HEK293T (cell line): ENCODE results near the gene DHRS9.
"Not testable (repeated sequence)": the region's sequence is repeated elsewhere in the genome, so short reads cannot be mapped to it uniquely, and the experiment has no call there.

Experiments
- CTCF ChIA-PET: fragments of 350-600 bp; formaldehyde crosslinking; extraction: SDS; loops from one replicate; lab custom pipeline; 2021; ENCODE audit warnings: antibody characterized with exemption, inconsistent platforms; lab: Yijun Ruan, JAX
- POLR2A ChIA-PET: fragments of 350-600 bp; formaldehyde crosslinking; extraction: SDS; loops from one replicate; lab custom pipeline; 2020; ENCODE audit warnings: antibody characterized with exemption, inconsistent platforms; lab: Yijun Ruan, JAX
- DNase-seq: peaks from one replicate; pipeline ENCODE4 v3.0.0; 2012; ENCODE audit warnings: mixed read lengths; ENCODE audit errors: extremely low spot score
- ARNT ChIP-seq: fragments of 450-650 bp; IDR thresholded peaks from 2 replicates; pipeline ENCODE4 v1.6.1; 2017; ENCODE audit warnings: mild to moderate bottlenecking
- BHLHE40 ChIP-seq: fragments of 450-650 bp; IDR thresholded peaks from 2 replicates; pipeline ENCODE4 v1.6.1; 2016; ENCODE audit warnings: mild to moderate bottlenecking, moderate library complexity, borderline replicate concordance
- CTBP1 ChIP-seq: fragments of 450-650 bp; IDR thresholded peaks from 2 replicates; pipeline ENCODE4 v1.6.1; 2016; ENCODE audit warnings: borderline replicate concordance
- ELF4 ChIP-seq: fragments of 450-650 bp; IDR thresholded peaks from 2 replicates; pipeline ENCODE4 v1.6.1; 2017; ENCODE audit warnings: antibody characterized with exemption
- FOXA1 ChIP-seq: fragments of 450-650 bp; IDR thresholded peaks from 2 replicates; pipeline ENCODE4 v1.6.1; 2016; ENCODE audit warnings: mild to moderate bottlenecking
- FOXK2 ChIP-seq: fragments of 450-650 bp; IDR thresholded peaks from 2 replicates; pipeline ENCODE4 v1.6.1; 2016; ENCODE audit warnings: mild to moderate bottlenecking
- FOXM1 ChIP-seq: fragments of 450-650 bp; IDR thresholded peaks from 2 replicates; pipeline ENCODE4 v1.6.1; 2017; ENCODE audit warnings: mild to moderate bottlenecking, borderline replicate concordance
- HDGF ChIP-seq: fragments of 450-650 bp; IDR thresholded peaks from 2 replicates; pipeline ENCODE4 v1.6.1; 2017; ENCODE audit warnings: antibody characterized with exemption, borderline replicate concordance
- L3MBTL2 ChIP-seq: fragments of 450-650 bp; conservative IDR thresholded peaks from 2 replicates; pipeline ENCODE4 v1.6.1; 2016; ENCODE audit warnings: mild to moderate bottlenecking
- LEF1 ChIP-seq: fragments of 450-650 bp; IDR thresholded peaks from 2 replicates; pipeline ENCODE4 v1.6.1; 2017; ENCODE audit warnings: mild to moderate bottlenecking, borderline replicate concordance
- NFRKB ChIP-seq: fragments of 450-650 bp; IDR thresholded peaks from 2 replicates; pipeline ENCODE4 v1.6.1; 2016; ENCODE audit warnings: mild to moderate bottlenecking, moderate library complexity
- PKNOX1 ChIP-seq: fragments of 450-650 bp; IDR thresholded peaks from 2 replicates; pipeline ENCODE4 v1.6.1; 2016
- SP1 ChIP-seq: fragments of 450-650 bp; IDR thresholded peaks from 2 replicates; pipeline ENCODE4 v1.6.1; 2017
- SUZ12 ChIP-seq: fragments of 450-650 bp; IDR thresholded peaks from 2 replicates; pipeline ENCODE4 v1.6.1; 2016; ENCODE audit warnings: mild to moderate bottlenecking
- TARDBP ChIP-seq: fragments of 450-650 bp; IDR thresholded peaks from 2 replicates; pipeline ENCODE4 v1.6.1; 2016
- ZNF384 ChIP-seq: fragments of 450-650 bp; IDR thresholded peaks from 2 replicates; pipeline ENCODE4 v1.6.1; 2016

The DHRS9 gene

DNA sequence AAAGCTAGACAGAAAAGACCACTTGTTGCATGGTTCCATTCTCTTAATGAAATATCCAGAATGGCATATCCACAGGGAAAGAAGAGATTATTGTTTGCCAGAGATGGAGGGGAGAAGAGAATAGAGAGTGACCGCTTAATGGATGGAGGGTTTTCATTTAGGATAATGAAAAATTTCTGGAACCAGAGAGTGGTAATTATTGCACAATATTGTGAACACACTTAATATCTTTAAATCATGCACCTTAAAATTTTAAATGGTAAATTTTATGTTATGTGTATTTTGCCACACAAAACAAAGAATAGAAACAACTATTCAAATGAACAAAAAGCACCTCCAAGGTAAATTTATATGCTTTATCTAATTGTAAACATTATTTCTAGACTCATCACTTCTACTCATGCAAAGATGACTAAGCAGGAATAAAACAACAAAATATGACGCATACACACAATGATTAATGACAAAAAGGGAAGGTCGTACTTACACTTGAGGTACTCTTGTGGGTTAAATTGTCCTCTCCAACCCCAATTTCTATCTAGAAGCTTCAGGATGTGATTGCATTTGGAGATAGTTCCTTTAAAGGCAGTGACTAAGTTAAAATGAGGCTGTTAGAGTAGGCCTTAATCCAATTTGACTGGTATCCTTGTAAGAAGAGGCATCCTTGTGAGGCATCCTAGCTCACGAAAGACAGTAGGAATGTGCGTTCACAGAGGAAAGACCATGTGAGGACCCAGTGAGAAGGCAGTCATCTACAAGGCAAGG is 18.7 kb upstream of the DHRS9 start:
- DNase-seq: no peak
- ChIA-PET CTCF (no interaction called here), POLR2A (no interaction called here)
- TF ChIP-seq FOXM1: no peak
- TF ChIP-seq TARDBP: no peak
- TF ChIP-seq PKNOX1: no peak
- no peak for TF ChIP-seq SP1
- TF ChIP-seq FOXK2: no peak
- TF ChIP-seq BHLHE40: no peak
- no peak for TF ChIP-seq NFRKB
- no peak for TF ChIP-seq ARNT
- TF ChIP-seq ELF4: no peak
- no peak for TF ChIP-seq HDGF
- TF ChIP-seq FOXA1: no peak
- no peak for TF ChIP-seq L3MBTL2
- TF ChIP-seq SUZ12: no peak
- no peak for TF ChIP-seq CTBP1
- TF ChIP-seq LEF1: no peak
- no peak for TF ChIP-seq ZNF384

GRCh38 chr2:169054575-169054974 is 14.8 kb upstream of the DHRS9 start:
- POLR2A ChIA-PET, DNase-seq, CTCF ChIA-PET: not testable (repeated sequence)

DNA sequence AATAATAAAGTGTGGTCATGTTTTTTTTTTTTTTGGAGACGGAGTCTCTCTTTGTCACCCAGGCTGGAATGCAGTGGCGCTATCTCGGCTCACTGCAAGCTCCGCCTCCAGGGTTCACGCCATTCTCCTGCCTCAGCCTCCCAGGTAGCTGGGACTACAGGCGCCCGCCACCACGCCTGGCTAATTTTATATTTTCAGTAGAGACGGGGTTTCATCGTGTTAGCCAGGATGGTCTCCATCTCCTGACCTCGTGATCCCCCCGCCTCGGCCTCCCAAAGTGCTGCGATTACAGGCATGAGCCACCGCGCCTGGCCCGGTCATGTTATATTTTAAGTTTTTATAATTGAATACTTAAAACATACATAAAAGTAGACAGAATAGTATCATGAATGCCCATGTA is 5.2 kb upstream of the DHRS9 start:
- CTCF ChIA-PET, DNase-seq, POLR2A ChIA-PET: not testable (repeated sequence)

- no peak for DNase-seq
- TF ChIP-seq PKNOX1: no peak
- TF ChIP-seq BHLHE40: no peak
- TF ChIP-seq FOXA1: no peak
- no peak for TF ChIP-seq CTBP1
- no peak for TF ChIP-seq SP1
- TF ChIP-seq ZNF384: no peak
- no peak for TF ChIP-seq FOXM1
- TF ChIP-seq SUZ12: no peak
- no peak for TF ChIP-seq ELF4
- TF ChIP-seq FOXK2: no peak
- no peak for TF ChIP-seq NFRKB
- no peak for TF ChIP-seq HDGF
- TF ChIP-seq LEF1: no peak
- TF ChIP-seq TARDBP: no peak
- POLR2A ChIA-PET: no interaction called here
- CTCF ChIA-PET: no interaction called here
These were observed 3.9 kb upstream of the DHRS9 start for GRCh38 chr2:169065422-169065821.

GRCh38 chr2:169065864-169066517 is 3.4 kb upstream of the DHRS9 start:
- POLR2A ChIA-PET: no interaction called here
- no peak for DNase-seq
- TF ChIP-seq ARNT: no peak
- TF ChIP-seq NFRKB: no peak
- no peak for TF ChIP-seq L3MBTL2
- no peak for TF ChIP-seq ELF4
- TF ChIP-seq ZNF384: no peak
- TF ChIP-seq FOXM1: no peak
- no peak for TF ChIP-seq HDGF
- TF ChIP-seq SP1: no peak
- TF ChIP-seq CTBP1: no peak
- no peak for TF ChIP-seq LEF1
- TF ChIP-seq FOXK2: no peak
- TF ChIP-seq FOXA1: no peak
- CTCF ChIA-PET: no interaction called here

DNA sequence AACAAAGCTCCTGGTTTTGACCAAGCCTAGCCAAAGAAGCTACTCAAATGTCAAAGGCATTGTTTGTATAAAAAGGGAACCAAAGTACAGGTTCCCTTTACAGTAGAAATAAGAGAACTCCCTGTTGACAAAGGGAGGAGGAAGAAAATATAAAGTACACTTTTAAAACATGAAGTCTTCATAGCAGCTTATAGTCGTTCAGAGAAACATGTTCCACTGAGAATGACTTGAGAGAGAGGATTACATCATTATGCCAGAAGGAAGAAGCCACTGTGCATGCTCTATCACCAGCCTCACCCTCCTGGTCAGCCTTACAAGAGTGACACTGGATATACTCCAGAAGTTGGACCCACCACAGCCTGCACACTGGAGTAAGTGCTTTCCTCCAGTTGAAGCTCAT is 2.5 kb upstream of the DHRS9 start:
- DNase-seq: no peak
- CTCF ChIA-PET: interaction anchor here (0.5 kb wide), 1 partner anchor 737 kb away, joined by 3 read pairs; no protein-coding TSS in a partner anchor
- TF ChIP-seq NFRKB (no peak), LEF1 (no peak), SUZ12 (no peak), FOXA1 (no peak), PKNOX1 (no peak), BHLHE40 (no peak), TARDBP (no peak), CTBP1 (no peak), FOXM1 (no peak), SP1 (no peak), HDGF (no peak), FOXK2 (no peak), ZNF384 (no peak), ELF4 (no peak), ARNT (no peak), L3MBTL2 (no peak)
- POLR2A ChIA-PET: no interaction called here
